Measurements from ENCODE around the gene PRPF31. TPM values are rescaled to one million over a fixed set of nuclear protein-coding genes. Genes with fewer than 3 reads are reported as not detected.
A peak's percentile ranks its signal among the peaks of the same experiment; 100 is the strongest.

PRPF31 gene
- total and polyA plus RNA-seq, 2 of the 13 experiments (the other 11 are each of a cell fraction or from before 2014, with no cell fraction given), result 23.8 to 63.8 TPM

GRCh38 chr19:54178581-54179261, 63.2 kb downstream of the PRPF31 start (continued):
- TF ChIP-seq TEF (CRISPR knock-in tag; IDR thresholded peaks at IDR 0.05) (no peak), ONECUT2 (CRISPR knock-in tag; IDR thresholded peaks at IDR 0.05) (no peak), ZNF230 (CRISPR knock-in tag; IDR thresholded peaks at IDR 0.05) (no peak), HCFC1 (IDR thresholded peaks at IDR 0.05; ENCODE audit: low read depth, low read length) (peak; percentile 85), GPN1 (CRISPR knock-in tag; IDR thresholded peaks at IDR 0.05; ENCODE audit: borderline replicate concordance) (no peak), ZBTB21 (CRISPR knock-in tag; IDR thresholded peaks at IDR 0.05) (no peak), ARID4A (CRISPR knock-in tag; IDR thresholded peaks at IDR 0.05; ENCODE audit: borderline replicate concordance) (no peak), EEA1 (CRISPR knock-in tag; IDR thresholded peaks at IDR 0.05; ENCODE audit: borderline replicate concordance) (no peak), SUZ12 (IDR thresholded peaks at IDR 0.05; ENCODE audit: low read depth, low read length) (peak; percentile 80), ZNF687 (CRISPR knock-in tag; IDR thresholded peaks at IDR 0.05) (0 out of 2 replicates have a peak, but pooled peaks have one; percentile 10), ZNF574 (CRISPR knock-in tag; IDR thresholded peaks at IDR 0.05) (no peak; the same call in 1 of the 2 replicates), ZNF326 (CRISPR knock-in tag; IDR thresholded peaks at IDR 0.05; ENCODE audit: borderline replicate concordance) (no peak), ZNF704 (CRISPR knock-in tag; IDR thresholded peaks at IDR 0.05; ENCODE audit: borderline replicate concordance) (no peak), GATA4 (IDR thresholded peaks at IDR 0.05; ENCODE audit: borderline replicate concordance, low read depth) (no peak), ZNF547 (CRISPR knock-in tag; IDR thresholded peaks at IDR 0.05) (no peak)
